B cell (primary cell): Measurements from ENCODE around the gene CISH. TPM values are rescaled to one million over a fixed set of nuclear protein-coding genes. Genes with fewer than 3 reads are reported as not detected.

Source experiments
- ATAC-seq: fragments of 200-7000 bp; cut with Tn5 transposase; one replicate; pipeline ENCODE4 v1.10.0; 2021; ENCODE audit warnings: low read depth, mild to moderate bottlenecking, moderate number of reproducible peaks, moderate library complexity
- CTCF ChIA-PET: fragments of 350-600 bp; sonication (Branson Sonifier 250); formaldehyde crosslinking; loops from one replicate; lab custom pipeline; 2021; ENCODE audit warnings: antibody characterized with exemption, inconsistent platforms; lab: Charles Lee
- POLR2A ChIA-PET: fragments of 350-600 bp; sonication (Branson Sonifier 250); formaldehyde crosslinking; loops from one replicate; lab custom pipeline; 2021; ENCODE audit warnings: antibody characterized with exemption; lab: Charles Lee
- DNase-seq: peaks from one replicate; pipeline ENCODE4 v3.0.0; 2013
- H2AFZ ChIP-seq: 2 replicates; pipeline ENCODE4 v1.6.1; 2012; ENCODE audit warnings: mild to moderate bottlenecking, low read depth, low read length; ENCODE audit not compliant: insufficient read depth, poor library complexity, severe bottlenecking
- H3K27ac ChIP-seq, 2 donors: 1 replicate in 1 of 2; 2 replicates in 1 of 2; pipeline ENCODE4 v1.5.1; 2012 to 2013; ENCODE audit warnings: low read length in 2 of 2, mild to moderate bottlenecking in 2 of 2, moderate library complexity in 1 of 2
- H3K27me3 ChIP-seq, 4 experiments: fragments of 200-600 bp in 1 of 4; sonication (generic) in 1 of 4; replicated peaks in 1 of 4; 1 replicate in 2 of 4; 2 replicates in 2 of 4; pipeline versions ENCODE4 v1.6.1 to v1.7.0; 2013 to 2016; ENCODE audit warnings: low read length in 3 of 4, mild to moderate bottlenecking in 2 of 4, mixed read lengths in 1 of 4, moderate library complexity in 1 of 4; ENCODE audit not compliant: insufficient read depth in 4 of 4, control insufficient read depth in 3 of 4; ENCODE audit errors: control extremely low read depth in 1 of 4
- H3K36me3 ChIP-seq, 2 experiments: replicated peaks in 1 of 2; 1 replicate in 1 of 2; 2 replicates in 1 of 2; pipeline versions ENCODE4 v1.6.1 to v1.7.1; 2013; ENCODE audit warnings: low read length in 1 of 2; ENCODE audit not compliant: insufficient read depth in 2 of 2, control insufficient read depth in 1 of 2; ENCODE audit errors: control extremely low read depth in 1 of 2, extremely low read depth in 1 of 2
- H3K4me1 ChIP-seq, 2 donors: fragments of 200-600 bp in 1 of 2; sonication (generic) in 1 of 2; 1 replicate in 1 of 2; 2 replicates in 1 of 2; pipeline versions ENCODE4 v1.5.1 to v1.6.1; 2013 to 2017; ENCODE audit warnings: low read length in 2 of 2; ENCODE audit not compliant: control insufficient read depth in 2 of 2, insufficient read depth in 2 of 2
- H3K4me2 ChIP-seq: replicated peaks from 2 replicates; pipeline ENCODE3; 2012; ENCODE audit warnings: mild to moderate bottlenecking, low read depth, low read length; ENCODE audit not compliant: poor library complexity, severe bottlenecking
- H3K4me3 ChIP-seq, 5 experiments: fragments of 200-600 bp in 1 of 5; sonication (generic) in 1 of 5; 1 replicate in 3 of 5; 2 replicates in 2 of 5; pipeline versions ENCODE4 v1.5.1 to v1.7.0; 2011 to 2016; ENCODE audit warnings: low read length in 4 of 5, mild to moderate bottlenecking in 4 of 5, low read depth in 2 of 5, control low read depth in 1 of 5, moderate library complexity in 1 of 5; ENCODE audit not compliant: insufficient read depth in 1 of 5; ENCODE audit errors: control extremely low read depth in 1 of 5, extremely low read depth in 1 of 5
- H3K79me2 ChIP-seq: fragments of 200-600 bp; sonication (generic); one replicate; pipeline ENCODE4 v1.6.0; 2016; ENCODE audit warnings: low read length; ENCODE audit not compliant: control insufficient read depth, insufficient read depth
- H3K9ac ChIP-seq: fragments of 200-600 bp; sonication (generic); 2 replicates; pipeline ENCODE4 v1.6.1; 2017; ENCODE audit warnings: mild to moderate bottlenecking, low read length, moderate library complexity
- H3K9me3 ChIP-seq, 3 donors: one replicate each; pipeline versions ENCODE4 v1.6.1 to v1.7.1; 2013; ENCODE audit warnings: low read length in 2 of 3; ENCODE audit not compliant: control insufficient read depth in 2 of 3, insufficient read depth in 1 of 3; ENCODE audit errors: control extremely low read depth in 1 of 3
- H4K20me1 ChIP-seq: 2 replicates; pipeline ENCODE4 v1.6.0; 2012; ENCODE audit warnings: mild to moderate bottlenecking, low read length; ENCODE audit not compliant: insufficient read depth, control insufficient read depth, poor library complexity, severe bottlenecking
- H3K27ac Mint-ChIP-seq: one replicate; pipeline ENCODE4 v1.8.0; 2021; ENCODE audit warnings: mixed read lengths
- H3K27me3 Mint-ChIP-seq: one replicate; pipeline ENCODE4 v1.8.0; 2021; ENCODE audit warnings: mixed read lengths
- H3K4me1 Mint-ChIP-seq: one replicate; pipeline ENCODE4 v1.8.0; 2021; ENCODE audit warnings: mixed read lengths
- H3K4me3 Mint-ChIP-seq: one replicate; pipeline ENCODE4 v1.8.0; 2021; ENCODE audit warnings: mixed read lengths
- H3K9me3 Mint-ChIP-seq: one replicate; pipeline ENCODE4 v1.8.0; 2022; ENCODE audit warnings: mixed read lengths; ENCODE audit not compliant: insufficient read depth
- CTCF ChIP-seq: fragments of 200-600 bp; IDR thresholded peaks from one replicate; pipeline ENCODE4 v1.8.0; 2022; ENCODE audit warnings: antibody characterized with exemption, mild to moderate bottlenecking
- EZH2 ChIP-seq: IDR thresholded peaks from 2 replicates; pipeline ENCODE4 v1.6.1; 2012; ENCODE audit warnings: borderline replicate concordance, low read depth, mild to moderate bottlenecking, moderate library complexity, low read length; ENCODE audit not compliant: insufficient read depth, poor library complexity, severe bottlenecking
- WGBS: methylation state at CpG from one replicate; pipeline ENCODE4 v1.1.5; 2013; ENCODE audit warnings: missing lambda C conversion rate; ENCODE audit not compliant: insufficient coverage; 5-methylcytosine and 5-hydroxymethylcytosine counted together
- intact Hi-C: fragments of 100-400 bp; cut with micrococcal nuclease; formaldehyde crosslinking; loops from one replicate; pipeline ENCODE4 v1.10.0; 2022
- polyA plus RNA-seq: library from polyadenylated mRNA; depleted of rRNA; stranded (reverse); fragments of >200 nt; gene quantifications from 2 replicates; pipeline ENCODE4 v1.2.3, GENCODE V29; 2012
- total RNA-seq, 2 donors: library from RNA; stranded (reverse); fragments of 120-200 nt in 1 of 2; gene quantifications; 1 replicate in 1 of 2; 2 replicates in 1 of 2; pipeline versions ENCODE4 v1.2.3 to v1.2.4, GENCODE V29; 2013 to 2022

The CISH gene
- total and polyA plus RNA-seq, 2 donors (not counting 1 experiment from before 2014, with no cell fraction given), result 2.3 to 3.5 TPM

DNA sequence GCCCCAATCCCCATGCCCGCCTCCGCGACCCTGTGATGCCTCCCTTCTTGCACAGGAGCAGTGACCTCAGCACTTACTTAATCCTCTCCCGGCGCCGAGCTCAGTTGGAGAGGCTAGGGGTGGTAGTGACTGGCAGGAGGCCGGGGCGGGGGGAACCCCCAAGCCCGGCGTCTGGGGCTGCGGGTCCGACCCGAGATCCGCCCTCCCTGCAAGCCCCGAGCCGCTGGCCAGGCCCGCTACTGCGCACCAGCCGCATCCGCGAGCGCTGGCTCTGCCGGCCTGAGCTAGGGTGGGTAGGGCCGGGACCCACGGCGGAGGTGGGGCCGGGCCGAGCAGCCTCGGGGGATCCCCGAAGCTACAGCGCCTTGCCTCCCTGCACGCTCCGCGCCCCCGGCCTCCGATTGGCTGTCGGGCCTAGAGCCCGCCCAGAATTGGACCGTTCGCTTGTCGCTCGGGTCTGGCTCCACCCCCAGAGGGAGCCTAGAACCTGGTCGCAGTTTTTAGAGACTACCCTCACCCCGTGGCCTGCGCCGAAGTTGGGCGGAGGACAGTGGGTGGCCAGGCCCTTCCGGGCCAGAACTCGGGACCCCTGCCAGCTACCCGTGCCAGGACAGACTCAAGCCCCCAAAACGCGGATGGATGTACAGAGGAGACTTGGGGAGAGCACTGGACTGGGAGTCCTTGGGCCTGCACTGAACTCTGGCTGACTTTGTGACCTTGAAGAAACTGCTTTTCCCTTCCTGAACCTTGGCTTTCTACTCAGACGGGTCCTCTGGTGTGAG is 44.0 kb downstream of the CISH start, which contains the start of gene C3orf18:
C3orf18 (minus strand) TSS at position 362 of the 782 bp plus-strand sequence. CDS start 2,048 bp downstream, outside the sequence.
- peak within 1 kb of the TSS; percentile 51 to 82 for H3K27ac ChIP-seq

More for the DNA sequence above, 44.0 kb downstream of the CISH start, which contains the start of gene C3orf18:
- Mint-ChIP-seq H3K27ac (peak within 1 kb of the TSS; percentile 97), H3K4me1 (peaks cover 35% of the 10 kb centered on the region), H3K4me3 (peak within 1 kb of the TSS; percentile 98), H3K9me3 (no peaks in the 10 kb centered on the region), H3K27me3 (no peaks in the 10 kb centered on the region)
- Histone ChIP-seq H3K36me3 (no peaks in the 10 kb centered on the region), H3K4me3 (peak within 1 kb of the TSS in 4 of 5 experiments; percentile 69 to 93 (median 81)), H2AFZ (peak within 1 kb of the TSS; percentile 95), H3K27me3 (no peaks in the 10 kb centered on the region), H3K79me2 (peaks cover 4% of the 10 kb centered on the region), H3K4me2 (peak within 1 kb of the TSS; percentile 97), H4K20me1 (no peaks in the 10 kb centered on the region), H3K9ac (peak within 1 kb of the TSS; percentile 89), H3K4me1 (peaks cover 16 to 39% of the 10 kb centered on the region in 2 donors), H3K9me3 (no peaks in the 10 kb centered on the region)
- ChIA-PET CTCF (interaction anchor here (0.7 to 16.8 kb wide), 10 partner anchors 17 to 822 kb away, joined by 3 to 541 read pairs (median 4); partner anchors contain the start of genes CISH, MANF and MAPKAPK3), POLR2A (interaction anchor here (0.7 to 3.5 kb wide), 7 partner anchors 23 to 230 kb away, joined by 4 to 25 read pairs (median 6); partner anchors contain the start of genes CISH, CYB561D2, MAPKAPK3 and NPRL2)
- TF ChIP-seq EZH2, result no peak
- TF ChIP-seq CTCF, result no peak
- intact Hi-C loops, result loop anchor here (1.0 to 5.0 kb wide), 2 partner anchors 50 to 818 kb away; partner anchors contain the start of gene MANF
- DNase-seq (peak; percentile 94), ATAC-seq (peak; percentile 73)
- WGBS, result 2% methylated on average over 48 of the region's 53 CpGs
